ENCODE measurements around the gene PATJ.
"Not testable (repeated sequence)": the region's sequence is repeated elsewhere in the genome, so short reads cannot be mapped to it uniquely, and the experiment has no call there.

The PATJ gene

GRCh38 chr1:61951731-61952580 lies 209.7 kb downstream of the PATJ start:
- DNase-seq, result no peak

- no peak for DNase-seq
Measured at GRCh38 chr1:61952675-61953074, 210.4 kb downstream of the PATJ start.

GRCh38 chr1:61953076-61953789 lies 211.0 kb downstream of the PATJ start:
- no peak for DNase-seq

GRCh38 chr1:61953790-61954150 lies 211.5 kb downstream of the PATJ start:
- no peak for DNase-seq

- no peak for DNase-seq
Measured at GRCh38 chr1:61955261-61955660, 213.0 kb downstream of the PATJ start.

GRCh38 chr1:61956016-61956645 lies 213.9 kb downstream of the PATJ start:
- DNase-seq, result no peak

GRCh38 chr1:61956784-61957183 lies 214.5 kb downstream of the PATJ start:
- no peak for DNase-seq

- DNase-seq, result no peak
Measured at GRCh38 chr1:61961009-61961408, 218.7 kb downstream of the PATJ start.

- no peak for DNase-seq
Measured at GRCh38 chr1:61962631-61963030, 220.4 kb downstream of the PATJ start.

GRCh38 chr1:61966450-61967225 lies 224.4 kb downstream of the PATJ start:
- not testable (repeated sequence) for DNase-seq

- no peak for DNase-seq
Measured at GRCh38 chr1:61967750-61968149, 225.5 kb downstream of the PATJ start.

- no peak for DNase-seq
Measured at GRCh38 chr1:61968869-61969268, 226.6 kb downstream of the PATJ start.

GRCh38 chr1:61973100-61973837 lies 231.0 kb downstream of the PATJ start:
- DNase-seq, result no peak

- no peak for DNase-seq
Measured at GRCh38 chr1:61975638-61976037, 233.4 kb downstream of the PATJ start.

- no peak for DNase-seq
Measured at GRCh38 chr1:61976566-61976965, 234.3 kb downstream of the PATJ start.

GRCh38 chr1:61978796-61979195 lies 236.5 kb downstream of the PATJ start:
- no peak for DNase-seq

- DNase-seq, result no peak
Measured at GRCh38 chr1:61979729-61980128, 237.4 kb downstream of the PATJ start.

- no peak for DNase-seq
Measured at GRCh38 chr1:61980561-61980960, 238.3 kb downstream of the PATJ start.

GRCh38 chr1:61981870-61982660 lies 239.8 kb downstream of the PATJ start:
- no peak for DNase-seq

- DNase-seq, result no peak
Measured at GRCh38 chr1:61983236-61983635, 241.0 kb downstream of the PATJ start.

GRCh38 chr1:61992257-61992656 lies 250.0 kb downstream of the PATJ start:
- DNase-seq, result no peak
